OCI-LY3 (cell line): ENCODE data around the gene C6orf15.

ENCODE experiments used
- H2AFZ ChIP-seq: fragments of 200-600, 300-600 bp; shearing (Covaris generic); 2 replicates; pipeline ENCODE4 v1.6.0; 2014; ENCODE audit warnings: antibody characterized with exemption, low read depth, low read length
- H3K27ac ChIP-seq: fragments of 200-600, 300-600 bp; sonication (generic); 2 replicates; pipeline ENCODE4 v1.5.1; 2014; ENCODE audit warnings: mild to moderate bottlenecking, low read length, moderate library complexity, mixed read lengths
- H3K27me3 ChIP-seq: fragments of 200-600, 300-600 bp; sonication (generic); 2 replicates; pipeline ENCODE4 v1.6.1; 2014; ENCODE audit warnings: low read depth, low read length, mixed read lengths
- H3K36me3 ChIP-seq: fragments of 200-600, 300-600 bp; sonication (generic); replicated peaks from 2 replicates; pipeline ENCODE3; 2014; ENCODE audit warnings: low read depth, low read length, mixed read lengths
- H3K4me1 ChIP-seq: fragments of 300-600, 200-600 bp; sonication (generic); 2 replicates; pipeline ENCODE4 v1.6.1; 2014; ENCODE audit warnings: low read length, mixed read lengths
- H3K4me2 ChIP-seq: fragments of 200-600, 300-600 bp; sonication (generic); 2 replicates; pipeline ENCODE4 v1.6.1; 2014; ENCODE audit warnings: low read length, mixed read lengths
- H3K4me3 ChIP-seq: fragments of 300-600, 200-600 bp; sonication (generic); 2 replicates; pipeline ENCODE4 v1.5.1; 2014; ENCODE audit warnings: antibody characterized with exemption, mild to moderate bottlenecking, low read length, moderate library complexity
- H3K79me2 ChIP-seq: fragments of 300-600, 200-600 bp; shearing (Covaris generic); 2 replicates; pipeline ENCODE4 v1.6.1; 2014; ENCODE audit warnings: mild to moderate bottlenecking, low read length, mixed read lengths
- H3K9ac ChIP-seq: fragments of 300-600, 200-600 bp; shearing (Covaris generic); 2 replicates; pipeline ENCODE4 v1.6.0; 2014; ENCODE audit warnings: mild to moderate bottlenecking, low read length, moderate library complexity
- H3K9me3 ChIP-seq: fragments of 200-600, 300-600 bp; shearing (Covaris generic); 2 replicates; pipeline ENCODE4 v1.6.1; 2014; ENCODE audit warnings: low read length, mixed read lengths; ENCODE audit not compliant: insufficient read depth
- H4K20me1 ChIP-seq: fragments of 200-600, 300-600 bp; sonication (generic); 2 replicates; pipeline ENCODE4 v1.6.1; 2016; ENCODE audit warnings: low read length, mixed read lengths; ENCODE audit not compliant: insufficient read depth
- CTCF ChIP-seq: fragments of 200-600, 300-600 bp; sonication (generic); IDR thresholded peaks from 2 replicates; pipeline ENCODE4 v1.5.1; 2014; ENCODE audit warnings: antibody characterized with exemption, low read length, low read depth
- EZH2phosphoT487 ChIP-seq: fragments of 200-600 bp; shearing (Covaris generic); IDR thresholded peaks from 2 replicates; pipeline ENCODE4 v1.6.1; 2018; ENCODE audit warnings: antibody characterized with exemption, mixed run types, low read depth

Gene C6orf15

DNA sequence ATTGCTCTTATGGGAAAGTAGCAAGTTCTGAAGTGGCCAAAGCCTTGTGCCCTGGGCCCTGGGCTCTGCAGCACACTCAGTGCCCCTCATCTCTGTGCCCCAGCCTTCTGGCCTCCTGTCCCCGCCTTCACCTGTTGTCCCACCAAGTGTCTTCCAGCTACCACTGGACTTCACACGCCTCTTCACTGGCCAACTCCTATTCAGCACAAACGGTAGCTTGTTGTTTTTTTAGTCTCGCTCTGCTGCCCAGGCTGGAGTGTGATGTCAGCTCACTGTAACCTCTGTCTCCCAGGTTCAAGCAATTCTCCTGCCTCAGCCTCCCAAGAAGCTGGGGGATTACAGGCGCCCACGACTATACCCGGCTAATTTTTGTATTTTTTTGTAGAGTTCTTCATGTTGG is 40.4 kb upstream of the C6orf15 start:
- Histone ChIP-seq H3K4me1 (peaks cover 6% of the 10 kb centered on the region; the same call in 1 of the 2 replicates), H3K4me2 (no peak overlapping the region), H3K27ac (no peak overlapping the region), H3K9ac (no peak overlapping the region), H4K20me1 (no peaks in the 10 kb centered on the region), H3K36me3 (peaks cover 15% of the 10 kb centered on the region), H3K27me3 (no peaks in the 10 kb centered on the region), H3K79me2 (peaks cover 11% of the 10 kb centered on the region), H3K4me3 (no peak overlapping the region), H2AFZ (no peak overlapping the region), H3K9me3 (no peaks in the 10 kb centered on the region)
- TF ChIP-seq CTCF: no peak
- TF ChIP-seq EZH2phosphoT487: no peak

GRCh38 chr6:31149827-31150447 is 37.6 kb upstream of the C6orf15 start:
- TF ChIP-seq EZH2phosphoT487 (no peak), CTCF (no peak)
- Histone ChIP-seq H4K20me1 (no peaks in the 10 kb centered on the region), H3K27ac (no peak overlapping the region), H3K9me3 (no peaks in the 10 kb centered on the region), H3K4me1 (no peaks in the 10 kb centered on the region), H3K27me3 (no peaks in the 10 kb centered on the region), H3K4me2 (no peak overlapping the region), H3K4me3 (no peak overlapping the region), H2AFZ (no peak overlapping the region), H3K79me2 (no peaks in the 10 kb centered on the region), H3K36me3 (peaks cover 2% of the 10 kb centered on the region), H3K9ac (no peak overlapping the region)

DNA sequence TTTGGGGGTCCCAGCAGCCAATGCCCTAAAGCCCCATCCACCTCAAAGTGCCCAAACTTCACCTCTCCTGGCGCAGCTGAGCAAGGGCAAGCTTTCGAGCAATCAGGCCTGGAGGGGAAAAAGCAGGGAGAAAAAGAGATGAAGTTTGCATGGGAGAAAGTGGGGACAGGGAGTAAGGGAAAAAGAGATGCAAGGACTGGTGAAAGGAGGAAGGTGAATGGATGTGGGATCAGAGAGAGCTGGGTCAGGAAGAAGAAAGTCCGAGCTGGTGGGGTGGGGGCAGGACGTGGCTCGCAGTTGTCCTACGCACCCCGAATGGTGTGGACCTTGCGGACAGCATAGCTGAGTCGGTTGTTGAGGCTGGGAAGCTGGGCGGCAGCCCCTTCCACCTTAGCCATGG is 33.0 kb upstream of the C6orf15 start:
- Histone ChIP-seq H3K4me3 (no peak overlapping the region), H3K4me2 (no peak overlapping the region), H3K27ac (no peak overlapping the region), H3K9me3 (no peaks in the 10 kb centered on the region), H3K79me2 (no peaks in the 10 kb centered on the region), H3K4me1 (no peaks in the 10 kb centered on the region), H2AFZ (no peak overlapping the region), H4K20me1 (no peaks in the 10 kb centered on the region), H3K9ac (no peak overlapping the region), H3K36me3 (peaks cover 2% of the 10 kb centered on the region), H3K27me3 (no peaks in the 10 kb centered on the region)
- no peak for TF ChIP-seq EZH2phosphoT487
- no peak for TF ChIP-seq CTCF

GRCh38 chr6:31144970-31145340 is 32.6 kb upstream of the C6orf15 start:
- no peak overlapping the region for H3K9ac ChIP-seq
- no peak overlapping the region for H2AFZ ChIP-seq
- no peaks in the 10 kb centered on the region for H4K20me1 ChIP-seq
- H3K27ac ChIP-seq: no peak overlapping the region
- H3K4me1 ChIP-seq: no peaks in the 10 kb centered on the region
- no peaks in the 10 kb centered on the region for H3K27me3 ChIP-seq
- TF ChIP-seq CTCF: no peak
- TF ChIP-seq EZH2phosphoT487: no peak
- H3K79me2 ChIP-seq: no peaks in the 10 kb centered on the region
- no peak overlapping the region for H3K4me2 ChIP-seq
- peaks cover 2% of the 10 kb centered on the region for H3K36me3 ChIP-seq
- H3K9me3 ChIP-seq: no peaks in the 10 kb centered on the region
- no peak overlapping the region for H3K4me3 ChIP-seq
